Ectodermal cell (in vitro differentiated cells): ENCODE measurements around the gene SLAIN1.

Experiments used
- H3K27ac ChIP-seq: 2 replicates; pipeline ENCODE4 v1.7.0; 2013; ENCODE audit warnings: mild to moderate bottlenecking, low read depth, low read length; ENCODE audit not compliant: insufficient read depth, poor library complexity, severe bottlenecking
- H3K27me3 ChIP-seq: 2 replicates; pipeline ENCODE4 v1.7.0; 2013; ENCODE audit warnings: mild to moderate bottlenecking, low read length; ENCODE audit not compliant: insufficient read depth, control insufficient read depth, poor library complexity, severe bottlenecking
- H3K36me3 ChIP-seq: one replicate; pipeline ENCODE4 v1.7.0; 2013; ENCODE audit warnings: low read length; ENCODE audit not compliant: control insufficient read depth, insufficient read depth
- H3K4me1 ChIP-seq: one replicate; pipeline ENCODE4 v1.7.0; 2013; ENCODE audit warnings: low read length; ENCODE audit not compliant: control insufficient read depth, insufficient read depth
- H3K4me3 ChIP-seq: 2 replicates; pipeline ENCODE4 v1.7.0; 2013; ENCODE audit warnings: low read depth, low read length, control low read depth; ENCODE audit not compliant: insufficient read depth
- H3K9me3 ChIP-seq: 2 replicates; pipeline ENCODE4 v1.7.0; 2013; ENCODE audit warnings: mild to moderate bottlenecking, low read length, moderate library complexity; ENCODE audit not compliant: control insufficient read depth
- WGBS, 2 experiments: methylation state at CpG; one replicate each; pipeline ENCODE4 v1.1.7; 2013; ENCODE audit warnings: missing lambda C conversion rate in 2 of 2; 5-methylcytosine and 5-hydroxymethylcytosine counted together

SLAIN1 gene

DNA sequence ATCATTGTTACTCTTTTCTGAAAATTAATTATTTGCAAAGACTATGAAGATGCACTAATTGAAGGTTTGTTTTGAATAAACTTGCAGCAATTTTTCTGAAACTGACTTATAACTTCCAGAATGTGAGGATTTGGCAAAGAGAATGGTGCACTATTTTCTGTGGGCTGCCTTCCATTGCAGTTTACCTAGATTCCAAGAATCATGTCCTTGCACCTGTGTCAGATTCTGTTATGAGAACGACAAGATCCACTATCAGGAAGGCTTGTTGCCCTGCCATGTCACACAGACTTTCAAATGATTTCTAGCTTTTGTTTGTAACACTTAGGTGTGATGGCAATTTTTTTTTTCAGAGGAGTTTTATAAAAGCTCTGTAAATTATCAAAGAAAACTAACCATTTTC is 5.6 kb upstream of the SLAIN1 start:
- H3K27ac ChIP-seq = no peak overlapping the region
- peaks cover 12% of the 10 kb centered on the region for H3K27me3 ChIP-seq
- H3K4me3 ChIP-seq = no peak overlapping the region
- no peaks in the 10 kb centered on the region for H3K4me1 ChIP-seq
- no peaks in the 10 kb centered on the region for H3K36me3 ChIP-seq
- 60 to 95% methylated on average over 1 of the region's 1 CpG for WGBS, 2 experiments
- H3K9me3 ChIP-seq = no peaks in the 10 kb centered on the region

DNA sequence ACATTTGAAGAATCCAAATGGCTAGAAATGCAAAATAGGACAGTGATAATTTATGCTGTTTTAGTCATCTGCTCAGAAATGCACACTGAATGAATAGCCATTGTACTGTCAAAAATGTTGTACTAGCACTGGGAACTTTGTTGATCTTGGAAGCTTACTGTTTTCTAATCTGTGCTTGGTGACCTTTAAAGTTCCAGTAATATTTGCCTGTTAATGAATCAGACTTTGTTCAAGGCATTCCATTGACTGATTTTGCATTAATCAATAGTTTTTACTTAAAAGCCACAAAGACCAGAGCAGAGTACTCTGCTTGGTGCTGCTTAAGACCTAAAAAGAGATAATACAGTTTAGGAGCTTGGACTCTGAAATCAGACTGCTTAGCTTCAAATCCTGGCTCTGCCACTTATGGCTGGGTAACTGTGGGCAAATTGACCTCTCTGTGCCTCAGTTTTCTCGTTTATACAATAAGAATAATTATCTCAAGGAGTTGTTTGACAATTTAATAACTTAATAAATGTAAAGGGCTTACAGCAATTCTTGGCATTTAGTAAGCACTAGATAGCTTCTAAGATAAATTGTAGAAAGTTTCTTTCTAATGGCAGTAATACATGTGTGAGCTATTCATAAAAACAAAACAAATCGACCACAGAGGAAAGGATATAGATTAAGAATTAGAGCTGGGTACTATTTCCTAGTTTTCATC is 4.6 kb upstream of the SLAIN1 start:
- Histone ChIP-seq H3K4me3 (no peak overlapping the region), H3K36me3 (no peaks in the 10 kb centered on the region), H3K27ac (no peak overlapping the region), H3K4me1 (no peaks in the 10 kb centered on the region), H3K9me3 (no peaks in the 10 kb centered on the region), H3K27me3 (peaks cover 15% of the 10 kb centered on the region)
- WGBS, 2 experiments = 86% methylated on average over 2 of the region's 2 CpGs; no CpG with 5 or more reads in 1 of the 2 experiments

DNA sequence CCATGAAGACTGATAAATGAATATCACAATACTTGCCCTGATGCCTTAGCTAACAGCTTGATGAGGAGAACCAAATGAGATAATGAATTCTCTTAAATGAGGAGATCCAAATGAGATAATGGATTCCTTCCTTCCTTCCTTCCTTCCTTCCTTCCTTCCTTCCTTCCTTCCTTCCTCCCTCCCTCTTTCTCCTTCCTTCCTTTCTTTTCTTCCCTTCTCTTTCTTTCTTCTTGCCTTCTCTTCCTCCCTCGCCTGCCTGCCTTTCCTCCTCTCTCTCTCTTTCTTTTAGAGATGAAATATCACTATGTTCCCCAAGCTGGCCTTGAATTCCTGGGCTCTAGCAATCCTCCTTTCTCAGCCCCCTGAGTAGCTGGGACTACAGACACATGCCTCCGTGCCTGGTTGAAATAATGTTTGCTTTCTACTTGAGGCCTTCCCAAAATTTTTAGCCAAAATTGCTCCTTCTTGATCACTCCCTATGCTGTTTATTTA is 4.0 kb upstream of the SLAIN1 start:
- Histone ChIP-seq H3K27ac (no peak overlapping the region), H3K9me3 (no peaks in the 10 kb centered on the region), H3K27me3 (peaks cover 15% of the 10 kb centered on the region), H3K36me3 (no peaks in the 10 kb centered on the region), H3K4me1 (no peaks in the 10 kb centered on the region), H3K4me3 (no peak overlapping the region)
- WGBS, 2 experiments = 88 to 92% methylated on average over 2 of the region's 2 CpGs

DNA sequence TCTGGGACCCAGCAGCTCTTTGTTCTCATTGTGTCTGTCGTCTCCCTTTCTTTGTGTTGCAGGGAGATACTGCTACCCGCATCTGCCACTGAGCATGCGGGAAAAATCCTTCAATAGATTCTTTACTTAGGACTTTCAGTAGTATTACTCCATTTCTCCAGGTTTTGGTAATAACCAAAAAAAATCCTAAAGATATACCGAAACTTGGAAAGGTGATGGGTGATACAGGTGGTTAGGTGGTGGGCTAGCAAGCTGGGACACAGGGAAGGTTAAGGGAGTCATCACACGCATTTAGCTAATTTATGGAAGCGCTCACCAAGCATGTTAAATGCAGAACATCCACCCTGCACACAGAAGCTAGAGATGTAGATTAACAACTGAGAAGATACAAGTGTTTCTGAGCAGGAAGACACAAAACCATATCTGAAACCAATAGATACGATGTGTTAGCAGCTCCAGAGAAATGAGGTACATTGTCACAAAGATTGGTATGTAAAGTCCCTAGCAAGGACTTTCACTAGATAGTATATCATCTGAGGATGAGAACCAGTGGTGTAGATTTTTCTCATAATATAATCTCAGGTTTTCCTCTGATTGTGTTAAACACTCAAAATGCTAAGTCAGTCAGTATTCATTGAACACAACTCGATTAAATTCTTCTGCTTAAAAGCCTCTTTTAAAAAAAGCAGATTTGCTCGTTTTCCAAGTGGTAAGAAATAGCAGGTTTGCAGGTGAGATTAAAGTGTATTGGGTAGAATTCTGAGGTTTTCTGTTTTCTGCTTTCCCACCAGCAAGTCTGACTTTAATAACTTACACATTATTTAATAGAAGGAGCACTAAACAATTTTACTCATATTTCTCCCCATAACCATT is 1.2 kb upstream of the SLAIN1 start:
- H3K4me3 ChIP-seq = no peak overlapping the region
- H3K36me3 ChIP-seq = no peaks in the 10 kb centered on the region
- no peak overlapping the region for H3K27ac ChIP-seq
- WGBS, 2 experiments = 51 to 52% methylated on average over 8 to 9 of the region's 9 CpGs
- H3K9me3 ChIP-seq = no peaks in the 10 kb centered on the region
- no peaks in the 10 kb centered on the region for H3K4me1 ChIP-seq
- peaks cover 15% of the 10 kb centered on the region for H3K27me3 ChIP-seq

DNA sequence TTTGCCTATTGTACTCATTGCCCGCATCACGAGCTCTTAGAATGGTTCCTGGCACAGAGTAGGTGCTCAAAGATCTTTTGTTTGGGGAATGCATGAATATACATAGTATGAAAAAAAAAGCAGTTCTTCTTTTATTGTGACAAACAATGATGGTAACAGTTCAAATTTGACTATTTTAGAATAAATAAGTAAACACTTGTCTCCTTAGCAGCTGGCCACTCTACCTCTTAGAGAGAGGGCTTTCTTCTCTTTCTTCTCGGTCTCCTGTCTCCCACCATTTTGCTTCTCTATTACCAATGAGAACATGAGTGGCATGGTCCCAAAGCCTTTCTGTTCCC is 639 bp upstream of the SLAIN1 start:
- no peak overlapping the region for H3K27ac ChIP-seq

DNA sequence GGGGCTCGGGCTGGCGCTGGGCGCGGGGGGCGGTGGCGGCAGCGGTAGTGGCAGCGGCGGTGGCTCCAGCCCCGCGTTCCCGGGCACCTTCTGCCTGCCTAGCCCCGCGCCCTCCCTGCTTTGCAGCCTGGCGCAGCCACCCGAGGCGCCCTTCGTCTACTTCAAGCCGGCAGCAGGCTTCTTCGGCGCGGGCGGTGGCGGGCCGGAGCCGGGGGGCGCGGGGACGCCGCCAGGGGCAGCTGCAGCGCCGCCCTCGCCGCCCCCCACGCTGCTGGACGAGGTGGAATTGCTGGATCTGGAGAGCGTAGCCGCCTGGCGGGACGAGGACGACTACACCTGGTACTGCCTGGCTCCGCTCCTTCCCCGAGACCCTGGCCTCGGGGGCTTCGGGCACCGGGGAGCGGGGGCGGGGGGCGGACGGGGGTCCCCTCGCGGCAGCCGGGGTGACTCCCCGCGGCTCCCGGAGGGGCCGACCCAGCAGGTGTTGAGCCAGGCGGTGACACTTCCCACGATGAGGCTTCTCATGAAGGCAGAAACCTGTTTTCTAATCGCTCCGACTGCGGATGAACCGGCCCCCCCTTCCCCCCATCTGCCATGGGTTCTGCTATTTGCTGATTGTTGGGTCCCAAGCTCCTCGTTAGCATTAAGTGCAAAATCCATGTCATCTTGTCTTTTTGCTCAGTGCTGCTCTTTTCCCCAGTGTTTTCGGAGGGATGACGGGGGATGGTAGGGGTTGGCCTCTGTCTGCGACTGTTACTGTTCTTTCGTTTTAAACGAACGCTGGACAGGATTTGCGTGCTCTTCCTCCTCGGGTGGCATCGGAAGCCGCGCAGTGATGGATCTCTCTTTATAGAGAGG is 943 bp downstream of the SLAIN1 start:
- 0% methylated on average over 74 to 75 of the region's 75 CpGs for WGBS, 2 experiments
- Histone ChIP-seq H3K27ac (no peak overlapping the region), H3K36me3 (no peaks in the 10 kb centered on the region), H3K4me1 (no peaks in the 10 kb centered on the region), H3K27me3 (peaks cover 15% of the 10 kb centered on the region), H3K4me3 (peak overlapping the region; percentile 72), H3K9me3 (no peaks in the 10 kb centered on the region)

More for the DNA sequence above, 639 bp upstream of the SLAIN1 start:
- Histone ChIP-seq H3K27me3 (peaks cover 15% of the 10 kb centered on the region), H3K9me3 (no peaks in the 10 kb centered on the region), H3K36me3 (no peaks in the 10 kb centered on the region), H3K4me3 (peak overlapping the region; percentile 54), H3K4me1 (no peaks in the 10 kb centered on the region)
- WGBS, 2 experiments = 28 to 72% methylated on average over 1 to 3 of the region's 3 CpGs

DNA sequence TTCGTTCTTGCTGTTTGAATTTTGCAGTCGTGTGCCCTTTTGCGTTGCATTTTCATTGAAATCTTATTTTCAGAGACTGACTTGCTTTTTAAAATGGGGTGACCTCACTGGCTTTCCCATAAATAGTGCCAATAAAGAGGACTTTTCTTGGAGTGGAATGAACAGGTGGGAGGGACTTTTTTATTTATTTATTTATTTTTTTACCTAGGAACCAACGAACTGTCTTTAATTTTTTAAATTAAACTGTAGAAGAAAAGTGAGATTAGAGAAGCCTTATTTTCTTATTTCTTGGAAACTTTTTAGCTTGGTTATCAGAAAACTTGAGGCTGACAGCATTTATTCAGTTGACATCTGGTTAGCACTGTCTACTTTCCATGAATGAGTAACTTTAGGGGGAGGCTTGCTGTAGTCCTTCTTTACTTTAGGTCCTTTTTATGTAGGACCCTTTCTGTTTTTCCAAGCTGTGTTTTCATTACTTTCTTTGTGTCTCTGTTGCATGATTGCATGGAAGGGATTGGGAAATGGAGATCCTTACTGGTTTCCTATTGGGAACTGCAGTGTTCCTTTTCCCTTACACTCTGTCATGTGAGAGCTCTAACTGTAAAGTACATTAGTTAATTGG is 1.7 kb downstream of the SLAIN1 start:
- 0% methylated on average over 3 to 4 of the region's 4 CpGs for WGBS, 2 experiments
- peak overlapping the region; percentile 72 for H3K4me3 ChIP-seq

DNA sequence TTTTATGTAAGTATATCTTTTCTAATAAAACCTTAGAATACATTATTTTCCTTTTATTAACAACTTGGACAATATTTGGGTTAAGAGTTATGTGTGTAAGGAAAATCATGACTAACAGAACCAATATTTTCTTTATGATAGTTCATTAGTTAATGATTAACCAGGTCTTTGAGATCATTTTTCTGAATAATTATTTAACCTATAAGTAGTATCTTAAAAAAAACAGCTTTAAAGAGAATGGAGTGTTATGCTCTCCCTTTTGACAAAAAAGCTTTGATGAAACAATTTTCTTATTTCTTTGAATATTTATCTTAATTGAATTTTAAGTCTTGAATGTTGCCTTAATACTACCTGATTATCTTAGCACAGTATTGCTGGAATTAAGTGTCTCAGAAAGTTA is 3.8 kb downstream of the SLAIN1 start:
- Histone ChIP-seq H3K9me3 (no peaks in the 10 kb centered on the region), H3K27me3 (peaks cover 9% of the 10 kb centered on the region), H3K4me3 (no peak overlapping the region), H3K36me3 (no peaks in the 10 kb centered on the region), H3K27ac (no peak overlapping the region), H3K4me1 (no peaks in the 10 kb centered on the region)

More for the DNA sequence above, 1.7 kb downstream of the SLAIN1 start:
- Histone ChIP-seq H3K27me3 (peaks cover 15% of the 10 kb centered on the region), H3K9me3 (no peaks in the 10 kb centered on the region), H3K4me1 (no peaks in the 10 kb centered on the region), H3K27ac (no peak overlapping the region), H3K36me3 (no peaks in the 10 kb centered on the region)

DNA sequence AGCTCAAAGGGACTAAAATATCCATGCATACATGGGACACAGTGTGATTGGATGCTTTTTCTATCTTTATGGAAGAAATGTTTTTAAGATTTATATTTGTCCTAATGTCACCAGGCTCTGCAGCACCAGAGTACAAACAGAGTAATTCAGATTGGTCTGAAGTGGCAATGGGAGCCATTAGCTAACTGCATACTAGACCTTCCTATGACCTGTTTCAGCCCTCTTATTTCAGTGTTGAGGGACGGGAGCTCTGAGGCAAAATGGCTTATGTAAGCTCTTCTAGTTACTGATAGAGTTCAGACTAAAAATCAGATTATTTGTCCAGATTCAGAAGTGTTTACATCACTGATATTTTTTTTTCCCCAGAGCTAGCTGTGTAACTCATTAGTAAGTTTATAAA is 4.9 kb downstream of the SLAIN1 start:
- Histone ChIP-seq H3K27ac (no peak overlapping the region), H3K27me3 (no peaks in the 10 kb centered on the region), H3K4me3 (no peak overlapping the region), H3K36me3 (peaks cover 2% of the 10 kb centered on the region), H3K9me3 (peaks cover 1% of the 10 kb centered on the region), H3K4me1 (no peaks in the 10 kb centered on the region)
- WGBS, 2 experiments = 85 to 95% methylated on average over 1 of the region's 1 CpG
